HuH-7 (cell line): Measurements from ENCODE around the gene NBPF1.
"Not testable (repeated sequence)": the region's sequence is repeated elsewhere in the genome, so short reads cannot be mapped to it uniquely, and the experiment has no call there.

Source experiments
- DNase-seq: peaks from one replicate; pipeline ENCODE4 v3.0.0; 2011; ENCODE audit warnings: low spot score

The NBPF1 gene

DNA sequence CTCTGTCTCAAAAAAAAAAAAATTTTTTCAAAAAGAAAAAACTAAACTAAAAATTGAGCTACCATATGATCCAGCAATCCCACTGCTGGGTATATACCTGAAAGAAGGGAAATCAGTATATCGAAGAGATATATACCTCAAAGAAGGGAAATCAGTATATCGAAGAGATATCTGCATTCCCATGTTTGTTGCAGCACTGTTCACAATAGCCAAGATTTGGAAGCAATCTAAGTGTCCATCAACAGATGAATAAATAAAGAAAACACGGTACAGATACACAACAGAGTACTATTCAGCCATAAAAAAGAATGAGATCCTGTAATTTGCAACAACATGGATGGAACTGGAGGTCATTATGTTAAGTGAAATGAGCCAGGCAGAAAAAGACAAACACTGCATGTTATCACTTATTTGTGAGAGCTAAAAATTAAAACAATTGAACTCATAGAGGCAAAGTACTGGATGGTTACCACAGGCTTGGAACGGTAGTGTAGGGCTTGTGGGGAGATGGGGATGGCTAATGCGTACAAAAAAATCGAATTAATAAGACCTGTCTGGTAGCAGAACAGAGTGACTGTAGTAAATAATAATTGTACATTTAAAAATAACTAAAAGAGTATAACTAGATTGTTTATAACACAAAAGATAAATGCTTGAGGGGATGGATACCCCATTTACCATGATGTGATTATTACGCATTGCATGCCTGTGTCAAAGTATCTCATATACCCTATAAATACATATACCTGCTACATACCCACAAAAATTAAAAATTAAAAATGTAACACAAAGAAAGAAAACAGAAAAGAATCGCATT, 28.0 kb upstream of the NBPF1 start:
- not testable (repeated sequence) for DNase-seq

DNA sequence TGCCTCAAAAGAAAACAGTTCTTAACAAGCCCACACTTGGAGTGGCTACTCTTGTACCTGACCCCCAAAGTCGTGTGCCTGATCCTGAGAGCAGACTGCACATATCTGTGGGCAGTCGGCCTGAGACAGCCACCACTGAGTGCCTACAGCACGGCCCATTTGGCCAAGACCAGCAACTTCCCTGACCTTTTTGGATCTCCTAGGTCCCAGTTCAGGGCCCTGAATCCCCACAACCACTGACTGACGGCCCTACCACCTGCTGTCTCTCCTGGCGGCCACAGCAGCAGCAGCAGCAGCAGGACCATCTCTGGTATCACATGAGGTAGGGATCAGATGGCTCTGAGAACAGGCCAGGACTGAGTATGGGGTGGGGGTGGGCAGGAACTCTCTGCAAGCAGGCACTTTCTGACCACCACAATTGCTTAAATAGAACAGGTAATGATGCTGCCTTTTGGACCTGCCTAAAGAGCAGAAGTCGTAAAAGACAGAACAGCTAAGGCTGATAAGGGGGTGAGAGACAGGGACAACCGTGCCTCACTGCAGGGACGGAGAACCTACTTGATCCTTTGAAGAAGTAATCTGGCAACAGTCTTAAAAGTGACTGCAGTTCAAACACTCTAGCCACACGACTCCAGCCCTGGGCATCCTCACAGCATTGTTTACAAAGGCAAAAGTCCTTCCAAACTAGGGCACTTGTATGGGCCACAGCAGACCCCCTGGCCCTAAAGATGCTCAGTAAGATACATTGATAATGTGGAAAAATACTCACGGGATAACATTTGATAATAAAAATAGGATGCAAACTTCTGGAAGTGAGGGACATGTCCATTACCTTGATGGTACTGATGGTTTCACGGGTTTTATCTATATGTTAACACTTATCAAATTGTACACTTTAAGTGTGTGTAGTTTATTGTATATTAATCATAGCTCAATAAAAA, 26.0 kb upstream of the NBPF1 start:
- DNase-seq: not testable (repeated sequence)

DNA sequence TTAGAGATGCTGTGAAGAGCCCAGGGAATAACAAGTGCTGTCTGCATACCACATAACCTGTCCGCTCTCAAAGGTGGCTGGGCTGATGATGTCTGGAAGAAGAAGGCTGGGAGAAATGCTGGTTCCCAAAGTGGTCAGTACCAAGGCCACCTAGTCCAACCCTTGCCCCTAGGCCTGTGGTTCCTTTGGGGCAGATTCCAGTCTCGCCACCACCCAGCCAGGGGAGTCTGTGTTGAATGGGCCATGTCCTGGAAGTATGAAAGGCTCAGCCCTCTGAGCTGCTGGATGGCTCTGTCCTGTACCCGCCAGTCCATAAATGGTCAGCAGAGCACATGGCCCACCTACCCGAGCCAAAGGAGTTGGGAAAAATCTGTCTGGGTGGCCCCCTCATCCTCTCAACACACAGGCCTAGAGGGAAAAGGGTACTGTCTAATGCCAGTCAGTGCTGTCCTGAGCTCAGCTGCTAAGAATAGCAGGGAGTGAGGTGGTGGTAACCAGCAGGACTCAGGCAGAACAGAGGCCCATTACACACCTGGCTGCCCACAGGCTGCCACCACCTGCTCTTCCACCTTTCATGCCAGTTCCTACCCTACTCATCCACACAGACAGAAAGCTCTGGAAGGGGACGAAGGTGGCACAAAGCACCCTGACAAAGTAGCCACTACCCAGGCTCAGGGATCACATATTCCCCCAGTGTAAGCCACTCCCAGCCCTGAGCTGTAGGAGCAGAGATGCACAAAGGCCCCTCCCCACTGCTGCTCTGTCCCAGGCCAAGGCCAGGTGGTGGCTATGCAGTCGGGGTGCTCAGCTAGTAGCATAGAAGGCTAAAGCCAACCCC, 24.8 kb upstream of the NBPF1 start:
- not testable (repeated sequence) for DNase-seq

DNA sequence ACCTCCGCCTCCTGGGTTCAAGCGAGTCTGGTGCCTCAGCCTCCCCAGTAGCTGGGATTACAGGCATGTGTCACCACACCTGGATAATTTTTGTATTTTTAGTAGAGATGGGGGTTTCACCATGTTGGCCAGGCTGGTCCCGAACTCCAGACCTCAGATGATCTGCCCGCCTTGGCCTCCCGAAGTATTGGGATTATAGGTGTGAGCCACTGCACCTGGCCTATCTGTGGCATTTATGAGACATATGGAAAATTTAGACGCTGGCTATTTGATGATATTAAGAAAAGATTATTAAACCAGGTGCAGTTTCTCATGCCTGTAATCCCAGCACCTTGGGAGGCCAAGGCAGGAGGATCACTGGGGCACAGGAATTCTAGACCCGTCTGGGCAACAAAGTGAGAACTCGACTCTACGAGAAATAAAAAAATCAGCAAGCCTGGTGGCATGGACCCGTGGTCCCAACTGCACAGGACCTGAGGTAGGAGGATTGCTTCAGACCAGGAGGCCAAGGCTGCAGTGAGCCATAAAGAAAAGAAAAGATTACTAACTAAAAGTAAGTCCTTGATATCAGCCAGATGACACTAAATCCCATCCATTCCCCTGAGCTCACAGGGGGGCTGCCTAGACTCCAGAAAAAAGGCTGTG, 23.3 kb upstream of the NBPF1 start:
- DNase-seq: not testable (repeated sequence)

DNA sequence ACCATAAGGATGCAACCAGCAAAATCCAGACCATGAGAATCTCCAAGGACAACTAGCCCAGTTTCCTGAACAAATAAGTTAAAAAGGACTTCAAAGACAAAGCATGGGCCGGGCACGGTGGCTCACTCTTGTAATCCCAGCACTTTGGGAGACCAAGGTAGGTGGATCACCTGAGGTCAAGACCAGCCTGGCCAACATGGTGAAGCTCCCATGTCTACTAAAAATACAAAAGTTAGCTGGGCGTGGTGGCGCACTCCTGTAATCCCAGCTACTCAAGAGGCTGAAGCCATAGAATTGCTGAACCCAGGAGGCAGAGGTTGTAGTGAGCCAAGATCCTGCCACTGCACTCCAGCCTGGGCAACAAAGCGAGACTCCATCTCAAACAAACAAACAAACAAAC, 22.6 kb upstream of the NBPF1 start:
- not testable (repeated sequence) for DNase-seq

DNA sequence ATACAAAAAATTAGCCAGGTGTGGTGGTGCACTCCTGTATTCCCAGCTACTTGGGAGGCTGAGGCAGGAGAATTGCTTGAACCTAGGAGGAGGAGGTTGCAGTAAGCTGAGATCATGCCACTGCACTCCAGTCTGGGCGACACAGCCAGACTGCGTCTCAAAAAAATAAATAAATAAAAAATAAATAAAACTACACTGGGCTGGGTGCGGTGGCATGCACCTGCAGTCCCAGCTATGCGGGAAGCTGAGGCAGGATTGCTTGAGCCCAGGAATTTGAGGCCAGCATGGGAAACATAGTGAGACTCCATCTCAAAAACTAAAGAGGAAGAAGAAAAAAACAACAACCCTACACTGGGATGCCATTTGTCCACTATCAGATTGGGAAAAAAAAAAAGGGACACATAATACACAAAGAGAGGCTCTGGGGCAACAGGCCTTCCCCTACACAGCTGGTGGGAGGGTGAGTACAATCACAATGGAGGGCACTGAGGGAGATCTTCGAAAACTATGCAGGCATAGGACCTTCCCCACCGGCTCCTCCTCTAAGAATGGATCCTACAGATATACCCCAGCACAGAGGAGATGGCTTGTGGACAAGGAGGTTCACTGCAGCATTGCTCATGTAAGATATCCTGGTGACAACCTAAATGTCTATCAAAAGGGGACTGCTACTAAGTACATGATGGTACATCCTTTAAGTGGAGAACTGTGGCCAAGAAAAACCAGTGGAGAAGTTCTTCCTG, 20.3 kb upstream of the NBPF1 start:
- DNase-seq: not testable (repeated sequence)

DNA sequence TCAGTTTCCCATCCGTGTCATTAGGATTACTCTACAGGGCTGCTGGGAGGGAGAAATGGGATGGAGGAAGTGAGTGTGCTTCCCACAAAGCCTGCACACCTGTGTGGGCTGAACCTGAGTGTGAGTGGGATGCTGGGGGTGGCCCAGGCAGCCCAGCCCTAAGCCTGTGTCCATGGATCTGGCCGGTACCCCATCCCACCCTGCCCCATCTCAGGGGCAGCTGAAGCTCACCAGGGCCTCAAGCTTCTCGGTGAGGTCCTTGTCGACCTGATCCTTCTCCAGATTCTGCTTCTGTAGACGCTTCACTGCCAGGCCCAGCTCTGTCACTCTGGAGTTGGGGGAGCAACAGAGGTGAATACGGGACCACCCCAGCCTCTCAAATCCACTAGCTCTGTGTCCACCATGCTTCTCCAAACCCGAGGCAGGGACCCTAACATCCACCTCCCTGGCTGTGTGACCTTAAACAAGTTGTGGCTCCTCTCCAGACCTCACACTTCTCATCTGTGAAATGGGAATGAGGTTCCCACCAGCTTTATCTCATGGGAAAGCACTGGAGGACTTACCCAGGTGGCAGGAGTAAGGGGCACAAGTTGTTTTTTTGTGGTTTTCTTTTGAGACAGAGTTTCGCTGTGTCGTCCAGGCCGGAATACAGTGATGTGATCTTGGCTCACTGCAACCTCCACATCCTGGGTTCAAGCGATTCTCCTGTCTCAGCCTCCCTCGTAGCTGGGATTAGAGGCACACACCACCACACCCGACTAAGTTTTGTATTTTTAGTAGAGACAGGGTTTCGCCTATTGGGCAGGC, 18.9 kb upstream of the NBPF1 start:
- not testable (repeated sequence) for DNase-seq

DNA sequence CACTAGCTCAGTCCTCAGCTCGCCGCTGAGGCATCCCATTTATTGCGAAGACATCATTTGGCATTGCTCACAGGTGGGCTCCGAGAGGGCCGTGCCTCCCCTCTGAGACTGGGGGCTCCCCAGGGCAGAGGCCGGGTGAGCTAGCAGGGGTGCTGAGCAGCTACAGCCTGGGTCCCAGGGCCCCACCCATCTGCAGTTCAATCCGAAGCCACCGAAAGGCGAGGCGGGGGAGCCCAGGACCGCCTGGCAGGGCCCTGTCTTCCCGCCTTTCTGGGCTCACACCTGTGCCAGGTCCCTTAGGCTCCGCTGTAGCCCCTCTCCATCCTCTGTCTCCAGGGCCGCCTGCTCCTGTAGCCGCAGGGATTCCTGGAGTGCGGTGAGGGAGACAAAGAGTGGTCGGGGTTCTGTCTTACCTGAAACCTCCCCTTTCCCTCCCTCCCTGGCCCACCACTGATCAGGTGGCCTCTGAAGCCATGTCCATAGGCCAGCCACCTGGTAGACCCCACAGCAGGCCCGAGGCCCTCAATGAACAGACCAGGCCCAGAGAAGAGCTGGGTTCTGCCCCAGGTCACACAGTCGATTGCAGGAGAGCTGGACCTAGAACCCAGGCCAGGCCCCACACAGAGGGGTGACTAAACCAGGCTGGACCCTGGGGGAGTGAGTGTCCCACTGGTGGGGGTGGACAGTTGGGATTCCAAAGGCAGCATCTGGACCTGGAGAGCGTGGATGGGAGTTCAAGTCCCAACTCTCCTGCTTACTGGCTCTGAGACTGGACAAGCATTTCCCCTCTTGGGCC, 18.1 kb upstream of the NBPF1 start:
- DNase-seq: no peak

DNA sequence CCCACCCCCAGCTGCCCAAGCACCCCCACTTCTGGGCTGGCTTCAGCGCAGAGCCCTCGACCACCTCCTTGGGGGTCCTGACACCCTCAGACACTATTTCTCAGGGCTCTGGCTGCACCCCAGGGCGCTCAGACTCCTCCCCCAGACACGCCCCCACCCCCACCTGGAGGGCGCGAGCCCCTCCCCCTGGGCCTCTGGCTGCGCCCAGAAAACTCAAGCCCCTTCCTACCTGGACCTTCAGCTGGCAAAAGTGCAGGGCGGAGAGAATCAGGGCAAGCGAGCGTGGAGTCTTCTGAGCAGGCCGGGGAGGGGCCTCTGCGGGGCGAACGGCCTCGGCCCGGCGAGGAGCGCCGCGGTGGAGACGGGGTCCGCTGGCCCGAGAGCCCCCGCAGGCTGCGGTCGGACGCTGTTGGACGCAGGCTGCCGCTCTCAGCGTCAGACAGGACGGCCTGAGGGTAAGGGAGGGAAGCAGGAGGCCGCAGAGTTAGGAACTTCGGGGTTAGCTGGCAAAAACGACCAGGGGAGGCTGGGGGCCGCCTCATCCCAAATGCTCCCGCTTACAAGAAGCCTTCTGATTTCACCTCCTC, 17.4 kb upstream of the NBPF1 start:
- DNase-seq: no peak

DNA sequence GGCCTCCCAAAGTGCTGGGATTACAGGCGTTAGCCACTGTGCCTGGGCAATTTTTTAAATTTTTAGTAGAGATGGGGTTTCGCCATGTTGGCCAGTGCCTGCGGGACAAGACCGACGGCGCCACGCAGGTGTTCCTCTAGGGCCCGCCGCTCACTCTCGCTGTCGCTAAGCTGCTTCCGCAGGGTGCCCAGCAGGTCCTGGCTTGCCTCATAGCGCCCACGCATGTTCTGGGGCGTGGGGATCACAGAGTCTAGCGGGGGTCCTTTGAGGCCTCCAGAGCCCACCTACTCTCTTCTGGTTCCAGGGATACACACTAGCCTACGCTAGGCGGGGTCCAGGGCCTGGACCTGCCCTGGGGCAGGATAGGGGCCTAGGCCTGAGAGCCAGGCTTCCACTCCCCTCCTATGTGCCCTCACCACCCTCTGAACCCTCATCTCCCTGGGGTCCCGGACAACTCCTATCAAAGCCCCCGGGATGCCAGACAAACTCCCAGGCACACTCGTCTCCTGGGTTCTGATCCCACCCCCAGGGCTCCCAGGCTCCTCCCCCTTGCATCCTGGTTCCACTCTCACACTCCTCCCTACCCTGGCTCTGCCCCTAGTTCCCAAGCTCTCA, 16.7 kb upstream of the NBPF1 start:
- DNase-seq: not testable (repeated sequence)

DNA sequence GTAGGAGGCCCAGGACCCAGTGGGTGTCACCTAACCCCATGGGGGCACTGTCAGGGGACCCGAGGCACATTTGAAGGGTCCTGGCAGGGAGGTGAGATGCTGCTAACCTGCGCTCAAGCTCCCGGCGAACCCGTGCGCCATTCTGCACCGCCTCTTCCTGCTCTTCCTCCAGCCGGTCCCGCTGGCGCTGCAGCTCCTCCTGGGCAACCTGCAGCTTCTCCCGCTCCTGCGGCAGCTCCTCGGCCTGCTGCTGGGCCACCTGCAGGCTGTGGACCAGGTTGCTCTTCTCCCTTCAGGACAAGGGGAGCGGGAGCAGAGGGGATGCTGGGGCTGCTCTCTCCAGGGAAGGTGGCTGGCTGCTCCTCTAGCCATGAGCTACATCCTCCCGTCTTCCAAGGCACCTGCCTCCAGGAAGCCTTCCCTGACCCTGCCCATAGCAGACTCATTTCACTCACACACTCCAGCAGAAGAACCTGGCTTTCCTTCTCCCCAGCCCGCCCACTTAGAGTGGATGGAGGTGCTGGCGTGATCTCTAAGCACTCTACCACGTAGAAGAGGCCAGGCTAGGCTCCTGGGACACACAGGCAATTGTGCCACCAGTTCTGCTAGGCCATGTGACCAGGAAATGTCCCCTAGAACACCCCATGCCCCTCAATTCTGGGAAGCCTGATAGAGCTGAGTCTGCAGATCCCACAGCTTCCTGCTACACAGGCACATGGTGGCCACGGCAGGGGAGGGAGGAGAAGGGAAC, 15.2 kb upstream of the NBPF1 start:
- DNase-seq: no peak

DNA sequence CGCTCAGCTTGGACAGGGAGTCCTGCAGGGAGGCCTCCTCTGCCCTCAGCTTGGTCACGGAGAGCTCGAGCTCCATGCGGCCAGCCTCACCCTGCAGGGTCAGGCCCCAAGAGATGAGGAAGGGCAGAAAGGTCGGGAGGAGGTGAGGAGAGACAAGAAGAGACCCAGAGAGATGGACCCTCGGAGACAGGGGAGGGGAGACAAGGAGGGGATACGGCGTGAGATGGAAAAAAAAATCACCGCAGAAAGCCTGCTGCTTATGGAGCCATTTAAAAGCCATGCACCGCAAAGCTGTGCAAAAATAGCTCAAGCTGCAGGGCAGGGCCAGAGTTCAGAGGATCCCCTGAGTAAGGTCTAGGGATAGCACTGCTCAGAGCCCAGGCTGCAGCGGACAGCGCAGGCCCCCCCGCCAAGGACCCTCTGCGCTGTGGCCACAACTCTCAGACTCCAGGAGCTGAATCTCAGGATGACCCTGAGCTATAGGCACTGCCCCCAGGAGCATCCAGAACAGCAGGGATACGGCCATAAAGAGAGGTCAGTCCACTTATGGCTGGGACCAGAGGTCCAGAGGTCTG, 13.1 kb upstream of the NBPF1 start:
- DNase-seq: not testable (repeated sequence)

DNA sequence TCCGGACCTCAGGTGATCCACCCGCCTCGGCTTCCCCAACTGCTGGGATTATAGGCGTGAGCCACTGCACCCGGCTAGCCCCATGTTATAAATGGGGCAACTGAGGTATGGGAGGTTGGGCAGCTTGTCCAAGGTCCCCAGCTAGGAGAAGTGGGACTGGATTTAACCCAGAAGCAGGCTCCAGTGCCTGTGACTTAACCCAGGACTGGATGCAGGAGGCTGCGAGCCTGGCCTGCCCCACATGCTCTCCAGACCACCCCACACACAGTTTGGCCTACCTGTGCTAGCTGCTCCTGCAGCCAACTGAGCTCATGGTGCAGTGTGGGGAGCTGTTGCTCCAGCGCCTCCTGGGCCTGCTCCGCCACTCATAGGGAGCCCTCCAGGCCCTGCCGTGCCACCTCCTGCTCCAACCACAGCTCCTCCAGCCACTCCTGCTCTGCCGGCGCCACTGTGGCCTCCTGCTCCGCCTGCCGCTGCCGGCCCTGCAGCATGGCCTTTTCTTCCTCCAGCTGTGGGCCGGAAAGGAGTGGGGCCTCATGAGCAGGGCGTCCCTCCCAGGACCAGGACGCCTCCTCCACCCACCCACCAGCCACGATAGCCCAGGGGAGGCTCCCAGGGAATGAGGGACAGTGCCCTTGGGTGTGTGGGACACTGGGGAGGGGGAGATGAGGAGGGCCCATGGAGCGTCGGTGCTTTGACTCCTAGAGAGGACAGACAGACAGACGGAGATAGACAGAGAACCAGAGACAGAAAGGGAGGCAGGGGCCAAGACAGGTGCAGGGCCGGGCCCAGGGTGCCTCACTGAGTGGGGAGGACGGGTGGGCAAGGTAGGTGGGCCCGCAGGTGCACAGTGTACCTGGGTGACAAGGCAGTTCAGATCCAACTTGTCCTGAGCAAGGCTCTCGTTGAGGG, 12.4 kb upstream of the NBPF1 start:
- DNase-seq: no peak

DNA sequence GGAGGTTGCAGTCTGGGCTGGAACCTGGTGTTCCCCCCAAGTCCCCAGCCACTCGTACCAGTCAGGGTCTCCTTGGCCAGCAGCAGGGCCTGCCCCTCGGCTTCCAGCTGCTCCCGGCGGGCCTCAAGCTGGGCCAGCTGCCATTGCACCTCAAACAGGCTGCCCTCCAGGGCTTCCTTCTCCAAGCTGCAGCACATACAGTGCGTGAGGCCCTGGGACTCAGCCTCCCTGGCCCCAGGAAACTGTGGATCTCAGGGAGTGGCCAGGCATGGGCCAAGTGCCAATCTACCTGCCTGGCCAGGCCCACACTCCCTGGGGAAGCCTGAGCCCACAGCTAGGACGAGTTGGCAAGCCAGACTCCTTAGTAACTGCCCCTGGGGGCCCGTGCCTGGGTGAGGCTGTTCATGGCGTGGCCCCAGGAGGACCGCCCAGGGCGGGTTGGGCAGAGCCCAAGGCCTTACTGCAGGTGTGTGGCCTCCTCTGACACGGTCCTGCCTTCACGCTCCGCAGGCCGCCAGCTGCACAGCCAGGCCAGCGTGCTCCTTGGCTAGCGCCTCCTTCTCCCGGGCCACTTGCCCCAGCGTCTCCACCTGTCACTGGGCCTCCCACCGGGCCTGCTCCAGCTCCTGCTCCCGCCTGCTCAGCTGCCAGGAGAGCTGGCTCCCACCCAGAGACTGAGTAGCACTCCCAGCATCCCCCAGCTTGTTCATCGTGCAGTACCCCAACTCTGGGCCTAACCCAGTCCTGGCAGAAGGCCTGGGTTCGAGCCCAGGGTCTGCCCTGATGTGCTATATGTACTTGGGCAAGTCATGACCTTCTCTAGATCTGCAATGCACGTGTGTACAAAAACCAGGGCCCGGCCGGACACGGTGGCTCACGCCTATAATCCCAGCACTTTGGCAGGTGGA, 10.7 kb upstream of the NBPF1 start:
- DNase-seq: not testable (repeated sequence)

DNA sequence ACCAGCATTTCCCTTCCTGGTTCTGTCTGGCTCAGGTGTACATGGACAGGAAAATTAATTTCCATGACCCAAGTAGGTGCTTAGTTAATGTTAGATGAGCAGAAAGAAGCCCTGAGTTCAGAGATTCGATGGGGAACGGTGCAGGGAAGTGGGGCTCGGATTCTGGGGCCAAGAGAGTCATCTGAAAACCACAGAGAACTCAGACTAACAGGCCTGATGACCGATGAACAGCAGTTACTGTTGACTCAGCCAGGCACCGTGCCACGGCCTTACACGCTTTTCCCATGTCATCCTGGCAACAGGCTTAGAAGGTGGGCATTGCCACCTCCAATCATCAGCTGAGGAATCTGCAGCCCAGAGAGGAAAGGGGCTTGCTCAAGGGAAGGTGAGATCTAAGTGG, 10.0 kb upstream of the NBPF1 start:
- DNase-seq: not testable (repeated sequence)
